Neural cell (in vitro differentiated cells): ENCODE data around the gene CLIP4.

Experiments used
- CTCF ChIP-seq: fragments of 450-650 bp; IDR thresholded peaks from 2 replicates; pipeline ENCODE4 v1.5.1; 2014; ENCODE audit warnings: antibody characterized with exemption, mild to moderate bottlenecking, moderate library complexity; ENCODE audit not compliant: poor library complexity, severe bottlenecking
- EP300 ChIP-seq: fragments of 450-650 bp; conservative IDR thresholded peaks from 2 replicates; pipeline ENCODE4 v1.6.1; 2014; ENCODE audit warnings: antibody characterized with exemption, mild to moderate bottlenecking, moderate library complexity; ENCODE audit not compliant: poor library complexity, severe bottlenecking
- EZH2 ChIP-seq: fragments of 200-600, 300-800 bp; shearing (Covaris generic), sonication (generic); IDR thresholded peaks from 2 replicates; pipeline ENCODE4 v1.6.1; 2014; ENCODE audit warnings: antibody characterized with exemption, low read length, borderline replicate concordance, mild to moderate bottlenecking; ENCODE audit not compliant: insufficient read depth, poor library complexity, severe bottlenecking
- SMC3 ChIP-seq: fragments of 450-650 bp; conservative IDR thresholded peaks from 2 replicates; pipeline ENCODE4 v1.6.1; 2014; ENCODE audit warnings: antibody characterized with exemption, mild to moderate bottlenecking, moderate library complexity; ENCODE audit not compliant: poor library complexity

- TF ChIP-seq CTCF (no peak), SMC3 (no peak), EZH2 (no peak), EP300 (no peak)
Measured at GRCh38 chr2:29123617-29124349, 8.6 kb downstream of the CLIP4 start.
